ENCODE data around the gene BAIAP2L2.
A peak's percentile ranks its signal among the peaks of the same experiment; 100 is the strongest.

DNA sequence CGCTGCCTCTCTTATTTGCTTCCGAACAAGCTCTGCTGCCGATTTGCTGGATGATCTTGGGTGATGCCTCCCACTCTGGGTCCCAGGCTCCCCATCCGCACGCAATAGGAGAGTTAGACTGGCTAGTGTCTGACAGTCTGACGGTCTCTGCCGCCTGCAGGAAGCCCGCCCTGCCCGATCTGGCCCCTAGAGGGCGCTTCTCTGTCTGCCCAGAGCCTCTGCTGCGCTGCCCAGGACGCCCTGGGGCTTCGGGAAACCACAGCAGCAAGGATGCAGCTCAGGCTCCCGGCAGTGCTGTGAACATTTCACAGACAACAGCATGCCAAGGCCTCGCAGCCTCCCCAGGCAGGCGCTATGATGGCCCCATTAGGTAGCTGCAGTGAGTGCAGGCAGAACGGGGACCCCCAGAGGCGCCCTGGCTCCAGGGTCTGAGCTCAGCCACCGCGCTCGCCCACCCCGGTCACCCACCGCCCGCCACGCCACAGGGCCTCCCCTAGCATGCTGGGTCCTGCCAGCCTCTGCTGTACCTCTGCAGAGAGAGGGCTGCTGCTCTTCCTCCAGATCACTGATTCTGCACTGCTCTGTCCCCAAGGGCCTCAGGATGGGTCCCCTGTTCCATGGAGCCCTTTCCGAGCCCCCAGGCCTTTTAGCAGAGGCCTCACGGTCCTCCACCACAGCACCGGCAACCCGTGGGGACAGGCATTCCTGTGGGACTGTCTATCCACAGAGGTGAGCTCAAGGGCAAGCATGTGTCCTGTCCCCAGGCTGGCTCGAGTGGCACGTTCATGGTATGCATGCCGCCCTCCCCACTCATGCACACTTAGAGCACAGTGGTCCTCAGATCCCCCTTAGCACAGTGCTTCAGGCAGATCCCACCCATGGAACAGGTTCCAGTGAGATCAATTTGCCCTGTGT lies 4.3 kb upstream of the BAIAP2L2 start:
- TF ChIP-seq POLR2A (IDR thresholded peaks at IDR 0.05; ENCODE audit: low read depth) (no peak), CTCF (IDR thresholded peaks at IDR 0.05) (peak; percentile 84 to 98 (median 90)), POLR2AphosphoS5 (IDR thresholded peaks at IDR 0.05) (peak in 1 of 2 donors; percentile 57)
